ENCODE measurements around the gene BPGM. TPM values are rescaled to one million over a fixed set of nuclear protein-coding genes. Genes with fewer than 3 reads are reported as not detected.
A peak's percentile ranks its signal among the peaks of the same experiment; 100 is the strongest.
"Not testable (repeated sequence)": the region's sequence is repeated elsewhere in the genome, so short reads cannot be mapped to it uniquely, and the experiment has no call there.

Gene BPGM
- total RNA-seq, 1 donor from 2014 or later = 11.6 TPM

- H3K4me3 Mint-ChIP-seq (ENCODE audit: unreplicated experiment) = no peak overlapping the region
- H3K36me3 Mint-ChIP-seq (ENCODE audit: unreplicated experiment) = peaks cover 16% of the 10 kb centered on the region
- H3K27ac Mint-ChIP-seq (ENCODE audit: unreplicated experiment) = no peak overlapping the region
- no peak for TF ChIP-seq CTCF (IDR thresholded peaks at IDR 0.05)
- no peaks in the 10 kb centered on the region for H3K27me3 Mint-ChIP-seq (ENCODE audit: unreplicated experiment)
- no peak for DNase-seq (ENCODE audit: extremely low spot score, unreplicated experiment)
- no peaks in the 10 kb centered on the region for H3K9me3 Mint-ChIP-seq (ENCODE audit: unreplicated experiment)
- peaks cover 24% of the 10 kb centered on the region for H3K4me1 Mint-ChIP-seq (ENCODE audit: unreplicated experiment)
Measured at GRCh38 chr7:134662871-134663205, 16.2 kb downstream of the BPGM start.

GRCh38 chr7:134665045-134665444 lies 18.4 kb downstream of the BPGM start:
- H3K27ac Mint-ChIP-seq (ENCODE audit: unreplicated experiment); H3K4me3 Mint-ChIP-seq (ENCODE audit: unreplicated experiment); H3K9me3 Mint-ChIP-seq (ENCODE audit: unreplicated experiment); H3K27me3 Mint-ChIP-seq (ENCODE audit: unreplicated experiment); DNase-seq (ENCODE audit: extremely low spot score, unreplicated experiment): not testable (repeated sequence)
- H3K4me1 Mint-ChIP-seq (ENCODE audit: unreplicated experiment) = peaks cover 26% of the 10 kb centered on the region
- peaks cover 16% of the 10 kb centered on the region for H3K36me3 Mint-ChIP-seq (ENCODE audit: unreplicated experiment)

GRCh38 chr7:134667899-134668298 lies 21.2 kb downstream of the BPGM start:
- no peaks in the 10 kb centered on the region for H3K27me3 Mint-ChIP-seq (ENCODE audit: unreplicated experiment)
- peaks cover 10% of the 10 kb centered on the region for H3K4me1 Mint-ChIP-seq (ENCODE audit: unreplicated experiment)
- no peak for DNase-seq (ENCODE audit: extremely low spot score, unreplicated experiment)
- H3K36me3 Mint-ChIP-seq (ENCODE audit: unreplicated experiment) = peaks cover 15% of the 10 kb centered on the region
- H3K27ac Mint-ChIP-seq (ENCODE audit: unreplicated experiment) = no peak overlapping the region
- H3K9me3 Mint-ChIP-seq (ENCODE audit: unreplicated experiment) = no peaks in the 10 kb centered on the region
- H3K4me3 Mint-ChIP-seq (ENCODE audit: unreplicated experiment) = no peak overlapping the region
- no peak for TF ChIP-seq CTCF (IDR thresholded peaks at IDR 0.05)

- Mint-ChIP-seq H3K36me3 (ENCODE audit: unreplicated experiment) (peaks cover 19% of the 10 kb centered on the region), H3K9me3 (ENCODE audit: unreplicated experiment) (no peaks in the 10 kb centered on the region), H3K4me3 (ENCODE audit: unreplicated experiment) (no peak overlapping the region), H3K27ac (ENCODE audit: unreplicated experiment) (peak overlapping the region; percentile 76), H3K27me3 (ENCODE audit: unreplicated experiment) (no peaks in the 10 kb centered on the region), H3K4me1 (ENCODE audit: unreplicated experiment) (peaks cover 10% of the 10 kb centered on the region)
- TF ChIP-seq CTCF (IDR thresholded peaks at IDR 0.05) = no peak
- DNase-seq (ENCODE audit: extremely low spot score, unreplicated experiment) = no peak
Measured at GRCh38 chr7:134669388-134669787, 22.7 kb downstream of the BPGM start.

GRCh38 chr7:134669845-134670373 lies 23.3 kb downstream of the BPGM start:
- no peak for TF ChIP-seq CTCF (IDR thresholded peaks at IDR 0.05)
- Mint-ChIP-seq H3K27ac (ENCODE audit: unreplicated experiment) (peak overlapping the region; percentile 76), H3K36me3 (ENCODE audit: unreplicated experiment) (peaks cover 15% of the 10 kb centered on the region), H3K27me3 (ENCODE audit: unreplicated experiment) (no peaks in the 10 kb centered on the region), H3K4me3 (ENCODE audit: unreplicated experiment) (peak overlapping the region; percentile 3), H3K4me1 (ENCODE audit: unreplicated experiment) (peaks cover 10% of the 10 kb centered on the region), H3K9me3 (ENCODE audit: unreplicated experiment) (no peaks in the 10 kb centered on the region)
- no peak for DNase-seq (ENCODE audit: extremely low spot score, unreplicated experiment)

GRCh38 chr7:134671609-134672008 lies 25.0 kb downstream of the BPGM start:
- Mint-ChIP-seq H3K27me3 (ENCODE audit: unreplicated experiment) (no peaks in the 10 kb centered on the region), H3K36me3 (ENCODE audit: unreplicated experiment) (peaks cover 9% of the 10 kb centered on the region), H3K4me3 (ENCODE audit: unreplicated experiment) (no peak overlapping the region), H3K27ac (ENCODE audit: unreplicated experiment) (peak overlapping the region; percentile 41), H3K4me1 (ENCODE audit: unreplicated experiment) (peaks cover 10% of the 10 kb centered on the region), H3K9me3 (ENCODE audit: unreplicated experiment) (no peaks in the 10 kb centered on the region)
- no peak for DNase-seq (ENCODE audit: extremely low spot score, unreplicated experiment)
- no peak for TF ChIP-seq CTCF (IDR thresholded peaks at IDR 0.05)
